ENCODE data around the gene CHID1.

Gene CHID1

DNA sequence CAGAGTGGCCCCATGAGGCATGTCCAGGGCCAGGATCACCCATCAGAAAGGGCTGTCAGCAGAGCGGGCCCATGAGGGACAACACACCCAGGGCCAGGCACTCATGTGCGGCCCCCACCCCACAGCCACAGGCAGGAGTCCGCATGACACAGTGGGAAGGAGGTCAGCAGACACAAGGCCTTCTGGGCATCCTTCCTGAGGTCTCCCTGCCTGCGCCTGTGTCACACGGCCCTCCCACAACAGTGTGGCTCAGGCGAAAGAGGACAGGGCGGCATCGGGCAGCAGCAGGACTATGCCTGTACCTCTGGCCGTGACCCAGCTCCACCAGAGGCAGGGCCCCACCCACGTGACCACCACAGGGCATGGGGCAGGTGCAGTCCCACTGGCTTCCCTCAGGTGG is 27.1 kb downstream of the CHID1 start:
- DNase-seq: no peak

DNA sequence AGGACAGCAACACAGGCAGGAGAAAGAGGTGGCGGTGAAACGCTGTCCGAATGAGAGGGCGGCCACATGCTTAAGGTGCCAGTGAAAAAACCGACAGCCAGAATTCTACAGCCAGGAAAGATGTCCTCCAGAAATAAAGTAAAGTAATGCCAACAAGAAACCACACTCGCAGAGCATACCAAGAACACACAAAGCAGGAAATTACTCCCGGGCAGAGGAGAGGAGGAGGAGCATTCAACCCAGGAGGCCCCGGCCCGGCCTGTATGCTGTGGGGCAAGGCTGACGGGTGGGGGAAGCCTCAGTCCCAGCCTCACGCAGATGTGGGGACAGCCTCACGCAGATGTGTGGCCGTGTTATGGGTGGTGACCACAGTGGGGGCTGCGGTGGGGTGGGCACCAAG is 28.0 kb downstream of the CHID1 start:
- DNase-seq: no peak

DNA sequence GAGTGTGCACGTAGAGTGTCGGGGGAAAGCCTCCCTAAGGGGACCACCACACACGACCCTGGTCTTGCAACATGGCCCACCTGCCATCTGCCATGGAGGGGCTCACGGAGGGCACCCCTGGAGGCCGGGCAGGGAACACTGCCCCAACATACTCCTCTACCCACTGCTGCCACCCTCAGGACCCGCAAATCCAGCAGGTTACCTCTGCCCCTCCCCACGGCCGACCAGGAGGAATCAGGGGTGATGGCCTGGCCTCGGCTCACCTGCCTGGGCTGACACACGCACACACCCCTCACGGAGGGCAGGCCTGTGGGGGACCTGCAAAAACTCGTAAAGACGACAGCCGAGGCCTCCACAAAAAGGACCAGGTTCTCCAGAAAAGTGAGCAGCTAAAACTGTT is 30.2 kb downstream of the CHID1 start:
- DNase-seq: no peak

DNA sequence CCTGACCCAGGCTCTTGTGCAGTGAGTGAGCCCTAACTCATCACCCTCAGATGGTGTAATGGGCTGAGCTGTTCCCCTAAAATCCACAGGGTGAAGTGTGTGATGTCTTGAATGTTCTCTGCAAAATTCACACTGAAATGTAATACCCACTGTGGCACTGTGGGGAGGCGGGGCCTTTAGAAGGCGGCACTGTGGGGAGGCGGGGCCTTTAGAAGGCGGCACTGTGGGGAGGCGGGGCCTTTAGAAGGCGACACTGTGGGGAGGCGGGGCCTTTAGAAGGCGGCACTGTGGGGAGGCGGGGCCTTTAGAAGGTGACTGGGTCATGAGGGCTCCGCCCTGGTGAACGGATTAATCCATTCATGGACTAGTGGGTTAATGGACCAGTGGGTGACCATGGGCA is 33.0 kb downstream of the CHID1 start:
- DNase-seq: no peak

DNA sequence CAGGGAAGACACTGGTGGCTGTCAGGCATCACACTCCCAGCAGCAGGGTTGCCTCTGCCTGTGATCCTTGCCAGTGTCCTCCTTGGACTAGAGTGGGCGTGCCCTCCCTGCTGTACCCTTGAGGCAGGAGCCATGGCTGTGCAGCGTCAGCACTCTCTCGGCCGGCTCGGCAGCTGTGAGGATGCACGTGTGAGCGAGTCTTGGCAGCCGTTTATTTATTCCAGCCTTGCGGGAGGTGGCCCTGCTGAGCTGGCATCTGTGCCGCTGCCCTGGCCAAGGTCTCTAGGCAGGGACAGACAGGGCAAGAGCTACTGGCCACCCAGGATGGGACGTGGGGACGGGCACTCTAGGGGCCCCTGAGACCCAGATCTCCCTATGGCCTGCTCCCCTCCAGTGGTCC is 34.1 kb downstream of the CHID1 start:
- no peak for DNase-seq

DNA sequence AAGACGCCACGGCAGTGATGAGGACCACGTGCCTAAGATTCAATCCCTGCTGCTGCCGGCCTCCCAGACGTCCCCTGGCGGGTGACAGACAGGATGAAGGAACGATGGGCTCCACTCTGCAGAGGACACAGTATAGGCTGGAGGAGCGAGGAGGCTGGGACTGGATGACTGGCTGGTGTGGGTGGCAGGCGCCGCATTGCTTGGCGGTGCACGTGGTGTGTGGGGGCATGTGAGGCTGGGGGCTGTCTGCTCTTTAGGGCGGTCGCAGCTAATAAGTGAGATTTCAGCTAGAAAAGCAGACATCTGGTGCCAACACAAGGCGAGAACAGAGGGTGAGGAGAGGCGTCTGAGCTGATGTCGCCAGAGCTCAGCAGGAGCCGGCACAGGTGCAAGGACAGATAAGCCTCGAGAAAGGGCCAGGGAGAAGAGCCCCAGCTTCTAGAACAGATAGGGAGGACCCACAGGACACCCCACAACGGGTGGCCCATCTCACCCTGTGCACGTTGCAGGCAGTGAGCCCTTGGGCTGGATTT is 34.8 kb downstream of the CHID1 start:
- DNase-seq: no peak

DNA sequence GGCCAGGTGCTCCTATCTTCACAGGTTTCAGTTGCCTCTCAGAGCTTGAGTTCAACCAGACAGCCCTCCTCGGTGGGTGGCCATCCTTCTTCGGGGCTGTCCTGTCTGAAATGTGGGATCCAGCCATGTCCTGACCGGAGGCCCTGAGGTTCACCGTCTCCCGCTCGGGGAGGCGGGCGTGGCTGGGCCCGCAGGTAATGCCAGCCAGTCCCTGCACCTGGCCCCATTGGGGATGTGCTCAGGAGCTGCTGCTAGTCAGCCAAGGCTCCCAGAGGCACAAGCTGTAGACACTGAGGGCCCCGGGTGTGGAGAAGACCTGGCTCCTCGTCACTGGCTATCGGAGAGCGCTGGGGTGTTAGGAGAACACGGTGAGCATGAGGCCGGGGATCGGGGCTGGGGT is 35.4 kb downstream of the CHID1 start:
- no peak for DNase-seq

DNA sequence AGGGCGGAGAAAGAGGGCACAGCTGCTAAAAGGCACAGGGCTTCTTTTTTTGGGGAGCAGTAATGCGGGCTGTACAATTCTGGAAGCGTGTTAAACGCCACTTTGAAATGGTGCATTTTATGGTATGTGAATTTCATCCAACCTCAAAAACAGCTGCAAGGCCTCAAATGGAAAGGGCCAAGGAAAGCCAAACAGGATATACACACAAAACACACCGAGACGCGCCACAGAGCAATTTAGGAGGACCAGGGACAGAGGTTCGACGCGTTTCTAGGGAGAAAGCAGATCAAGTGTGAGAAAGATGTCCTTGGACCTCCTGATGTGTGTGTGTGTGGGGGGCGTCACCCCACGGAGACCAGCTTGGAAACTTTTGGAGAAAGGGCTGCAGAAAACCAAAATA is 36.9 kb downstream of the CHID1 start:
- no peak for DNase-seq

DNA sequence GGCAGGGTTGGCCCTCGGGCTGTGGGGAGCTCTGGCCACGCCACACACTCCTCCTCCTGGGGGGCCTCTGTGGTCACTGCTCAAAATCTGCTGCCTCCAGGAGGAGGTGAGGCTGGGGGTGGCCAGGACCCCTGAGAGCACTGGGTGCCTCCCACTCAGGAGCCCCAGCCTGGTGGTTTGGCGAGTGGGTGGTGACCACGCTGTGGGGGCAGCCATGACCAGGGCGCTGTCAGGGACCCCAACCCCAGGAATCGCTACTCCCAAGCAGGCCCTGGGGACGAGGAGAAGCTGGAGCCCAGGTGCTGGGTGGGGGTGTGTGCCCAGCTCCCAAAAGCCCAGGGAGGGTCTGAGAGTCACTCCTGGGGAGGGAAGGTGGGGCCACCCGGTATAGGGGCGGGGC is 37.8 kb downstream of the CHID1 start:
- DNase-seq: no peak

DNA sequence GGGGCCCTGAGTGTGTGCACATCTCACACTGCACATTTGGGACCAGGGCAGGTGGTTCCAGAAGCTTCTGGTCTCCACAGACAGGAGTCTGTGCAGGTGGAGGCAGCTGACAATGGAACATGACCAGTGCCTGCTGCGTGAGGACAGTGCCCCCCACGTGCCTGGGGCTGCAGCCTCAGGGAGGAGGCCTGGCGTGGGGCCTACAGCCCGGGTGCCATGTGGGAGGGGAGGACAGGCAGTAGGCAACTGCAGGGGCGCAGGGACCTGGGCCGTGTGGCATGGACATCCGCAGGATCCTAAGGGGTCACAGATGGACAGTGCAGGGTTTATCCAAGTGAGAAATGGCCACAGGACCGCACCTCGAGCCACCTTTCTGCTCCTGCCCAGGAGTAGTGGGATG is 39.1 kb downstream of the CHID1 start:
- no peak for DNase-seq

DNA sequence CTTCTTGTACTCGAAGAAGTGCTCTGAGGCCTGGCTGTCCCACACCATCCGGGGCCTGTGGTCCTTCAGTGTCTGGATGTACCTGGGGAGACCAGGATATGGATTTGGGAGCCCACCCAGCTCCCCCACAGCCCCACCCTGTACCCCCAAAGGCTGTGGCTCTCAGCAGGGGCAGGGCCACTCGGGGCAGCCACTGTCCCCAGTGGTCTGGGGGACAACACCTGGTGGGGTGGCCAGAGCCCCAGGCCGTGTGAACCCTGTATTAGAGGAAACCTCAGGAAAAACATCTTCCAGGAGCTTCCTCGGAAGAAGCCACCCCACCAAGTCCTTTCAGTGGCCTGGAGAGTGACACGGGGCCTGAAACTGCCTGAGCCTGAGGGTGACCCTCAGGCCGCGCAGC is 40.2 kb downstream of the CHID1 start:
- DNase-seq: no peak

DNA sequence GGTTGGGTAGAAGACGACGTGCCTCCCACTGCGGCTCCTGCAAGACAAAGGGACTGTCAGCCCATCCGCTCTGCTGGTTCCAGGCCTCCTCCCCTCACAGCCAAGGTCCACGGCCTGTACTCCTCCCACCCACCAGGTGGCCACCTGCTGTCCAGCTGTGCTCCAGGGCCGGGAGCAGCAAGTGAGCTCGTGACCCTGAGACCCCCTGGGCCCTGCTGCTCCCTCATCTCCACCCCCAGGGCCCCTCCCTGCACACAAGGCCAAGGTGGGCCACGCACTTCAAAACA is 40.5 kb downstream of the CHID1 start:
- DNase-seq: no peak

DNA sequence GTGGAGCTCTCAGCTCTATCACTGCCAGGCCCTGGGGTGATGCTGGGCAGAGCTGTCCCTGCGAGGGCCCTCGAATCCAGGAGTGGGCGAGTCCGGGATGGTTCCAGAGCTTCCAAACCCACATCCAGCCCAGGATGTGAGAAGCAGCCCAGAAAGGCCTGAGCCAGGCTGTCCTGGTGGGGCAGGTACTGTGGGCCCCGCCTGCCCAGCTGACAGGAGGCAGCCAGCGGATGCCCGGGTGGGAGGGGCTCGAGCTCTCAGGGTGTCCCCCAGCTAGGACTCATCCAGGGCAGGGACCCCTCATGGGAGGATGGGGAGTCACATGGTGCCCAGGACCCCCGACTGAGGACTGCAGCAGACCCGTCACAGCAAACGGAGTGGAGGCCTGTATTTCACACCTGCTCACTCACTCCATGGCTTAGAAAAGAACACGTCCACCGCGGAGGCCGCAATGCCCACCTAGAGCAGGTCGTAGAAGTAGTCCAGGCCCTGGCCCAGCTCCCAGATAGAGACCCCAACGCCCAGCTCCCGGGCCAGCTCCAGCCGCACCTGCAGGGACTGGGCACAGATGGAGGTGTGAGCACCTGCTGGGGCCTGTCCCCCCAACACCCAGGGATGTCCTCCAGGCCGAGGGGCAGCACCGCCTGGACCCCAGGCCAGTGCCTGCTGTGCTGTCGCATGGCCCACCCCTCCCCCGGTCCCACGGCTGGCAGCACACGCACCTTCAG is 41.0 kb downstream of the CHID1 start:
- no peak for DNase-seq

DNA sequence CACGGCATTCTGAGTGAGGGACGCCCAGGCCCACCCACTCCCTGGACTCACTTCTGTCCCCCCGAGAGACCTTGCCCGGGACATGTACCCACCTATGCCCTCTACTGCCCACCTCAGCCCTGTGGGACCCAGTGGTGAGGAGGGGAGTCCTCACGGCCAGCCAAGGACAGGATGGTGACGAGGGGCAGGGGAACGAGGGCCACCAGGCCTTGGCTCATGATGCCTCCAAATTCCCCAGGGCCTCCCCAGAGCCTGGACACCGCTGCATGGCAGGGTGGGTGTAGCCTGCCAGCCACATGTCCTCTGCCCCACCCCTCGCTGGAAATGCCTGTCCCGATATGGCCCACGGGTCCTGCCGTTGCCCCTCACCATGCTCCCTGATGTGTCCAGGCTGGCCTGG is 41.8 kb downstream of the CHID1 start:
- no peak for DNase-seq

DNA sequence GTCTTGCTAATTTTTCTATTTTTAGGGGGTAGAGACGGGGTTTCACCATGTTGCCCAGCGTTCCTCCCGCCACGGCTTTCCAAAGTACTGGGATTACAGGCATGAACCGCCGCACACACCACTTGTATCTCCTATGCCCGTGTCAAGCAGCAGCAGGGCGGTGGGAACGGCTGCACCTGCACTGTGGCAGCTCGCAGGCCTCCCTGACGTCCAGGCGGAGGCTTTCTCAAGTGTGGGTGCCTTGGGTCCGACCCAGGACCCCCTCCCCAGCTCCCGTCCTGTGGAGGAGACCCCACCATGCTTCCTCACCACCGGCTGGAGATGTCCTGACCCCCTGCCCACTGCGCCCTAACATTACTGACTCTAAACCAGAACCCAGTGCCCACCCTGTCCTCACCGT is 42.2 kb downstream of the CHID1 start:
- DNase-seq: no peak

DNA sequence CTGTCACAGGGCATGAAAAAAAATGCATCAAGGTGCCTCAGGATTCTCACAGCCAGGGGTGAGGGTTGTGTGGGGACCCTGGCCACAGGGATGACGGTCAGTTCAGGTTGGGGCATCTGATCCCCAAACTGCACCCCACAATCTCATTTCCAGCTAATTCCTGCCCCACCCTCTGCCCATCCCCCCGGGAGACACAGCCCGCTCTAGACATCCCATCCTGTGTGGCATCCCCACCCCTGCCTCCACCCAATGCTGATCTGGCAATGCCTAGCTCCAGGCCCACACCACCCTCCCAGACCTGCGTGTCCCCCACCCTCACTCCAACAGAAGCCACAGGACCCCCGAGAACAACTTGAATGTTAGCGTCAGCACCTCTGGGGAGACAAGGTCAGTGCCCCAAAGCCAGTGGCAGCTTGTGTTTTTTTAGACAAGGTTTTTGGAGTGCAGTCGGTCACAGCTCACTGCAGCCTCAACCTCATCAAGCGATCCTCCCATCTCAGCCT is 42.7 kb downstream of the CHID1 start:
- DNase-seq: no peak

DNA sequence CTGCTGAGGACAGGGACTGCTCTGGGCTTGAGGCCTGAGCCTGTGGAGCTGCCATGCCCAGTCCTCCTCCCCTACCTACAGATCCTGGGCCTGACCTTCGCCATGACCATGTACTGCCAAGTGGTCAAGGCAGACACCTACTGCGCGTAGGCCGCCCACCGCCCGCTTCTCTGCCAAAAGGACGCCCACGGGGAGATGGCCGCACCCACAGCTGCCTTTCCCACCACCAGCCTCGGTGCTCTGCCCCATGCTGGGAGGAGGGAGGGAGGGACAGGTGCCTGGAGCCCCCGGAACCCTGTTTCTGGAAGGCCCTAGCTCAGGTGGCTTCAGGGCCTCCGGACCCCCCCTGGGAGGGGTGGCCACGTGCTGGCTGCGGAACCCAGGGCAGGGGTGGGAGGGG is 44.1 kb downstream of the CHID1 start:
- no peak for DNase-seq

DNA sequence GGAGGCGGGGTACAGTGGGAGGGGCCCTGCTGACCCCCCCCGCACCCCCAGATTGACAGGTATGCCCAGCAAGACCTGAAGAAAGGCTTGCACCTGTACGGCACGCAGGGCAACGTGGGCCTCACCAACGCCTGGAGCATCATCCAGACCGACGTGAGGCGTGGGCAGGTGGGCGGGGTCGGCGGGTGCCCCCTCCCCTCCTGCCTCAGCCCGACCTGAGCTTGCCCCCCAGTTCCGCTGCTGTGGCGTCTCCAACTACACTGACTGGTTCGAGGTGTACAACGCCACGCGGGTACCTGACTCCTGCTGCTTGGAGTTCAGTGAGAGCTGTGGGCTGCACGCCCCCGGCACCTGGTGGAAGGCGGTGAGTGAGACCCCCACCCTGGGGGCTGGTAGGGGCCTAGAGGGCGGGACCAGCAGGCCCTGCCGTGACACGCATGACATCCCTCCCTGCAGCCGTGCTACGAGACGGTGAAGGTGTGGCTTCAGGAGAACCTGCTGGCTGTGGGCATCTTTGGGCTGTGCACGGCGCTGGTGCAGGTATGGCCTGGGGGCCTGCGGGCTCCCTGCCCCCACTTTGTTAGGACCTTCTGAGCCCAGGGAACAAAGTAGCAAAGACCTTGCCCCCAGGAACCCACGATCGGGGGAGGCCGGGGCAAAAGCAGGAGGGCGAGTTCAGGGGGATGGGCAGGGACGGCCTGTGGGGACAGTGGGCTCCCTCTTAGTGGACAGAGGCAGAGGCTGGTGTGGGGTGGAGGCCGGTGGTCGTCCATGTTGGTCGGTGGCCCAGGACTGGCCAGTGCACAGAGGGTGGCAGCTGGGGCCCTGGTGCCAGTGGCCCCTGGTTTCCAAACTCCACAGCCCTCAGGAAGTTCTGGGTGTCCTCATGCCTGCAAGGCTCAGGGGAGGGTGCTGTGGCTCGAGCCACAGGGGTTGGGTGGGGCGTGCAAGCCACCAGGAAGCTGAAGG is 44.9 kb downstream of the CHID1 start:
- no peak for DNase-seq

DNA sequence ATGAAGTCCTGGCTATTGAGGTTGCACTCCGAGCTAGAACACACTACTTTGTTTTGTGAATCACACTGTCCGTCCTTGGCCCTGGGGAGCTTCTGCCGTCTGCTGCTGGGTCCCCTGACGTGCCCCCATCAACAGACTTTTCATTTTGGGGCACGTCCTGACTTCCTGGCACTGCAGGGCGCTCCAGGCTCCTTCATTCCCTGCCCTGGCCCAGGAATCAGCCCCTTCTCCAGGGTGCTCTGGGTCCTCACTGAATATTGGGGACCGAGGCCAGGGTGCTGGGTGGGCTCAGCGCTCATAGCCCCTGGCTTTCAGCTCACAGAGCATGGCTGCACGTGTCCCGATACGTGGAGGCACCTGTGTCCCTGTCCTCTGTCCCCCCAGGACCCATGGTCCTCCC is 45.7 kb downstream of the CHID1 start:
- DNase-seq: no peak

DNA sequence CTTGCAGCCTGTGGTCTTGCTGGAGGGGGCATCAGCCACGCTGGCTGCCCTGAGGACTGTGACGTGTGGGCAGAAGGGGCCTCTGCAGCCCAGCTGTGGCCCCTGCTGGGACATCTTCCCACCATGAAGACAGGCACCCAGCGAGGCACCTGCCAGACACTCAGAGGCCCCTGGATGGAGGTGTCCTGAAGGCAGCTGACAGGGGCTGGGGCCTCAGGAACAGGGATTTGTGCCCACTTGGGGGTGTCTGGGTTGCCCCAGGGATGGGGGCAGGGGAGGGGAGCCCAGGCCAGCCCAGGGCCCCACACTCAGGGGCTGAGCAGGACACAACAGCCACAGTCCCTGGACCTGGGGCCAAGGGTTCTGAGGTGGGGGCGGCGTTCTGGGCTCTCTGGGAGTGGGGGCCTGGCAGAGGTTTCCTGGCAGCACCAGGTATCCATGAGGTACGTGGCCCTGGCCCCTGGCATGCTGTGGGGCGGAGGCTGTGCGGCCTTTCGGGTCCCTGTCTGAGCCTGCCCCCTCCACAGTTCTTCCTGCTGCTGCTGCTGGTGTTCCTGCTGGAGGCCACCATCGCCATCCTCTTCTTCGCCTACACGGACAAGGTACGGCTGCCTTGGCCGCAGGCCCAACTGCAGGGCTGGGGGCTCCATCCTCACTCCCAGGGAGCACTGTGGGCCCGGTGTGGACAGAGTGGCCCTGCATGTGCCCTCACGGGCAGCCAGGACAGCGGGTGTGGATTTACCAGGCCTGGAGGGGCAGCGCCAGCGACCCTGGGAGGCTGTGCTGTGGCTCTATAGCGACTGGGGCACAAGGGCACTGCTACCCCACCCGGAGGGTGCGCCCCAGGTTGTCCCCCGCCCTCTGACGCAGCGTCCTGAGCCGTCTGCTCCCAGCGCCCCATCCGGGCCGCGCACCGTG is 46.4 kb downstream of the CHID1 start:
- DNase-seq: no peak

DNA sequence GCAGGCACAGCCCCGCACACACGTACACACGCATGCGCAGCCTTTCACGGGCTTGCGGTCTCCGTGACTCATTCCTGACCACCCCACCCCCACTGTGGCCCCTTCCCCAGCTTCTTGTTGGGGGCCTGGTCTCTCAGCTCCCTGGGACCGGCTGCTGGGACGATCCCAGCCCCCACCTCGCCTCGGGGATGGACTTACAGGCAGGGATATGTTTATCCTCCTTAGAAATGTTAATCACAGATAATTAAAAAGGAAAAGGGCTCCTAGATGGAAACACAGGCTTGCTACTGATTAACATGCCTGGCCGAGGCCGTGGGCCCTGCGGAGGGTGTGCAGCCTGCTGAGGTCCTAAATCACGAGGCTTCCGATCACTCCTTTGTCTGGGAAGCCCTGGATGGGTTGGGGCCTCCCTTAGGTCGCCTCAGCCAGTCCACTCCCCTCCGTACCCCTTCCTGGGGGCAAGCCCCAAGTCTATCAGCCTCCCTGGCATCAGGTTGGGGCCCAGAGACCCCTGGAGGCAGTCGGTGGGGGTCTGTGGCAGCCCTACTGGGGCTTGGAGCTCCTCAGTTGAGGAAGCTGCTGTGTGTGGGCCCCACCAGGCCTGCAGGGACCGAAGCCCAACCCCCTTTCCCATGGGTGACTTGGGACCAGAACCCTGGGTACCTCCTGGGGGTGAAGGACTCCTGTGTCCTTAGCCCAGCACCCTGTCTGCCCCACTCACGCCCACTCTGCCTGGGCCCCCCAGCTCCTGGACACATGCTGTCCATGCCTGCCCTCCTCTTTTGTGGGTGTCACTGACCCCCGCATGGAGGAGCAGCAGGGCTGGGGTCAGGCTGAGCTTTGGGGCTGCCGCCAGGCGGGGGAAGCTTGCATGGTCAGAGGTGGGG is 47.3 kb downstream of the CHID1 start:
- DNase-seq: no peak

DNA sequence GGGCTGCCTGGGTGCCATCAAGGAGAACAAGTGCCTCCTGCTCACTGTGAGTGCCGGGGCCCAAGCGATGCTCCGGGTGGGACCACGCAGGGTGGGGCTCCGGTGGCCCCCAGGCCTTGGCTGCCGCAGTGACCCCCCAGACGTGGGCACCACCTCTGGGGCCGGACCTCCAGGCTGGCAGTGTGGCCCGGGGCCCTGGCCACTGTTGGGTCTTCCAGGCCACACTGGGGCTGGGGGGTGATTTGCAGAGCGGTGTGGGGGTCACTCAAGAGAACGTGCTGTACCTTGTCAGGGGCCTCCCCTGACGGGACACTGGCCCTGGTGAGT is 48.0 kb downstream of the CHID1 start:
- no peak for DNase-seq

Measured in EL (cell line).